ENCODE data around the gene BTNL2.

- no peak for TF ChIP-seq FOXM1 (IDR thresholded peaks at IDR 0.05; ENCODE audit: borderline replicate concordance)
- TF ChIP-seq NFRKB (IDR thresholded peaks at IDR 0.05) = no peak
Observed at GRCh38 chr6:32426338-32426737, 19.4 kb upstream of the BTNL2 start.
